ENCODE results near the gene TEX264. TPM values are rescaled to one million over a fixed set of nuclear protein-coding genes. Genes with fewer than 3 reads are reported as not detected.

The TEX264 gene
- total and polyA plus RNA-seq, 2 experiments from 2014 or later: 10.0 to 13.3 TPM

DNA sequence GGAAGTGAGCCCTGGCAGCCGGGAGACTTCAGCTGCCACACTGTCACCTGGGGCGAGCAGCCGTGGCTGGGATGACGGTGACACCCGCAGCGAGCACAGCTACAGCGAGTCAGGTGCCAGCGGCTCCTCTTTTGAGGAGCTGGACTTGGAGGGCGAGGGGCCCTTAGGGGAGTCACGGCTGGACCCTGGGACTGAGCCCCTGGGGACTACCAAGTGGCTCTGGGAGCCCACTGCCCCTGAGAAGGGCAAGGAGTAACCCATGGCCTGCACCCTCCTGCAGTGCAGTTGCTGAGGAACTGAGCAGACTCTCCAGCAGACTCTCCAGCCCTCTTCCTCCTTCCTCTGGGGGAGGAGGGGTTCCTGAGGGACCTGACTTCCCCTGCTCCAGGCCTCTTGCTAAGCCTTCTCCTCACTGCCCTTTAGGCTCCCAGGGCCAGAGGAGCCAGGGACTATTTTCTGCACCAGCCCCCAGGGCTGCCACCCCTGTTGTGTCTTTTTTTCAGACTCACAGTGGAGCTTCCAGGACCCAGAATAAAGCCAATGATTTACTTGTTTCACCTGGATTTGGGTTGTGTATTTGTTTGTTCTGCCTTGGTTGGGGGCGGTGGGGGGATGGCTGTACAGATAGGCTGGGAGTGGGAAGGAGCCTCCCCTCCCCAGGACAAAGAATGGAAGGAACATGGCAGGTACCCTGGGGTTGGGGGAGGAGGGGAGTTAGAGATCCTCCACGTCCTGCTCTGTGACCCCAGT is 32.9 kb downstream of the TEX264 start (continued):
- TF ChIP-seq, protein P1, sequence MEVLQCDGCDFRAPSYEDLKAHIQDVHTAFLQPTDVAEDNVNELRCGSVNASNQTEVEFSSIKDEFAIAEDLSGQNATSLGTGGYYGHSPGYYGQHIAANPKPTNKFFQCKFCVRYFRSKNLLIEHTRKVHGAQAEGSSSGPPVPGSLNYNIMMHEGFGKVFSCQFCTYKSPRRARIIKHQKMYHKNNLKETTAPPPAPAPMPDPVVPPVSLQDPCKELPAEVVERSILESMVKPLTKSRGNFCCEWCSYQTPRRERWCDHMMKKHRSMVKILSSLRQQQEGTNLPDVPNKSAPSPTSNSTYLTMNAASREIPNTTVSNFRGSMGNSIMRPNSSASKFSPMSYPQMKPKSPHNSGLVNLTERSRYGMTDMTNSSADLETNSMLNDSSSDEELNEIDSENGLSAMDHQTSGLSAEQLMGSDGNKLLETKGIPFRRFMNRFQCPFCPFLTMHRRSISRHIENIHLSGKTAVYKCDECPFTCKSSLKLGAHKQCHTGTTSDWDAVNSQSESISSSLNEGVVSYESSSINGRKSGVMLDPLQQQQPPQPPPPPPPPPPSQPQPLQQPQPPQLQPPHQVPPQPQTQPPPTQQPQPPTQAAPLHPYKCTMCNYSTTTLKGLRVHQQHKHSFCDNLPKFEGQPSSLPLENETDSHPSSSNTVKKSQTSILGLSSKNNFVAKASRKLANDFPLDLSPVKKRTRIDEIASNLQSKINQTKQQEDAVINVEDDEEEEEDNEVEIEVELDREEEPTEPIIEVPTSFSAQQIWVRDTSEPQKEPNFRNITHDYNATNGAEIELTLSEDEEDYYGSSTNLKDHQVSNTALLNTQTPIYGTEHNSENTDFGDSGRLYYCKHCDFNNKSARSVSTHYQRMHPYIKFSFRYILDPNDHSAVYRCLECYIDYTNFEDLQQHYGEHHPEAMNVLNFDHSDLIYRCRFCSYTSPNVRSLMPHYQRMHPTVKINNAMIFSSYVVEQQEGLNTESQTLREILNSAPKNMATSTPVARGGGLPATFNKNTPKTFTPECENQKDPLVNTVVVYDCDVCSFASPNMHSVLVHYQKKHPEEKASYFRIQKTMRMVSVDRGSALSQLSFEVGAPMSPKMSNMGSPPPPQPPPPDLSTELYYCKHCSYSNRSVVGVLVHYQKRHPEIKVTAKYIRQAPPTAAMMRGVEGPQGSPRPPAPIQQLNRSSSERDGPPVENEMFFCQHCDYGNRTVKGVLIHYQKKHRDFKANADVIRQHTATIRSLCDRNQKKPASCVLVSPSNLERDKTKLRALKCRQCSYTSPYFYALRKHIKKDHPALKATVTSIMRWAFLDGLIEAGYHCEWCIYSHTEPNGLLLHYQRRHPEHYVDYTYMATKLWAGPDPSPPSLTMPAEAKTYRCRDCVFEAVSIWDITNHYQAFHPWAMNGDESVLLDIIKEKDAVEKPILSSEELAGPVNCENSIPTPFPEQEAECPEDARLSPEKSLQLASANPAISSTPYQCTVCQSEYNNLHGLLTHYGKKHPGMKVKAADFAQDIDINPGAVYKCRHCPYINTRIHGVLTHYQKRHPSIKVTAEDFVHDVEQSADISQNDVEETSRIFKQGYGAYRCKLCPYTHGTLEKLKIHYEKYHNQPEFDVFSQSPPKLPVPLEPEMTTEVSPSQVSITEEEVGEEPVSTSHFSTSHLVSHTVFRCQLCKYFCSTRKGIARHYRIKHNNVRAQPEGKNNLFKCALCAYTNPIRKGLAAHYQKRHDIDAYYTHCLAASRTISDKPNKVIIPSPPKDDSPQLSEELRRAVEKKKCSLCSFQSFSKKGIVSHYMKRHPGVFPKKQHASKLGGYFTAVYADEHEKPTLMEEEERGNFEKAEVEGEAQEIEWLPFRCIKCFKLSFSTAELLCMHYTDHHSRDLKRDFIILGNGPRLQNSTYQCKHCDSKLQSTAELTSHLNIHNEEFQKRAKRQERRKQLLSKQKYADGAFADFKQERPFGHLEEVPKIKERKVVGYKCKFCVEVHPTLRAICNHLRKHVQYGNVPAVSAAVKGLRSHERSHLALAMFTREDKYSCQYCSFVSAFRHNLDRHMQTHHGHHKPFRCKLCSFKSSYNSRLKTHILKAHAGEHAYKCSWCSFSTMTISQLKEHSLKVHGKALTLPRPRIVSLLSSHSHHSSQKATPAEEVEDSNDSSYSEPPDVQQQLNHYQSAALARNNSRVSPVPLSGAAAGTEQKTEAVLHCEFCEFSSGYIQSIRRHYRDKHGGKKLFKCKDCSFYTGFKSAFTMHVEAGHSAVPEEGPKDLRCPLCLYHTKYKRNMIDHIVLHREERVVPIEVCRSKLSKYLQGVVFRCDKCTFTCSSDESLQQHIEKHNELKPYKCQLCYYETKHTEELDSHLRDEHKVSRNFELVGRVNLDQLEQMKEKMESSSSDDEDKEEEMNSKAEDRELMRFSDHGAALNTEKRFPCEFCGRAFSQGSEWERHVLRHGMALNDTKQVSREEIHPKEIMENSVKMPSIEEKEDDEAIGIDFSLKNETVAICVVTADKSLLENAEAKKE (CRISPR knock-in tag; IDR thresholded peaks at IDR 0.05): no peak
- TF ChIP-seq STAT1 (IDR thresholded peaks at IDR 0.05; ENCODE audit: unreplicated experiment) (no peak), EZH2phosphoT487 (IDR thresholded peaks at IDR 0.05; ENCODE audit: unreplicated experiment) (no peak)

DNA sequence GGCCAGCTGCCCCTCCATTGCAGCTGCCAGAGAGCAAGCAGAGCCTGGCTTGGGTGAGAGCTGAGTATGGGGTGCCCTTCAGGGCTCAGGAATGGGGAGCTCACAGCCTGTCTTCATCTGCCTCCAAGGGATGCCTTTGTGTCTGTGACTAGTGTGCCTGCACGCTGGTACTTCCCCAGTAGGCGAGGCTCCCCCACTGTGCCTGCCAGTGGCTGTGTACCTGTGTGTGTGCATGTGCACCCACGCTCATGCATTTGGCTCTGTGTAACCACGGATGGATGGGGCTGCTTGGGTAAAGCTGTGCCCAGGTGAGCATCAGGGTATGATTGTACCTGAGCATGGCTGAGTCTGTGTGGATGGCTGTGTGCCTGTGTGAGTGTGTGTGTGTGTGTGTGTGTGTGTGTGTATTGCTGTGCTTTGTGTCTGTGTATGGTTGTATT is 33.5 kb downstream of the TEX264 start:
- Mint-ChIP-seq H3K27me3 (ENCODE audit: insufficient read depth, low read depth, poor library complexity) (peaks cover 27% of the 10 kb centered on the region), H3K36me3 (ENCODE audit: low read depth) (no peaks in the 10 kb centered on the region; the same call in 2 of the 3 replicates), H3K4me3 (no peak overlapping the region; the same call in 2 of the 3 replicates), H3K27ac (no peak overlapping the region), H3K4me1 (peaks cover 39% of the 10 kb centered on the region), H3K9me3 (no peaks in the 10 kb centered on the region; the same call in 2 of the 3 replicates)
- Histone ChIP-seq H2AFZ (no peak overlapping the region), H3K9me2 (ENCODE audit: insufficient read depth) (no peaks in the 10 kb centered on the region), H3K27me3 (ENCODE audit: insufficient read depth) (peaks cover 22% of the 10 kb centered on the region), H3K4me1 (ENCODE audit: insufficient read depth) (peaks cover 21% of the 10 kb centered on the region), H3K4me2 (no peak overlapping the region), H3K79me2 (replicated peaks; ENCODE audit: insufficient read depth) (no peaks in the 10 kb centered on the region), H3F3A (replicated peaks; ENCODE audit: low read depth) (peaks cover 6% of the 10 kb centered on the region; the same call in 1 of the 2 replicates), H3K4me3 (no peak overlapping the region), H4K20me1 (replicated peaks; ENCODE audit: insufficient read depth) (no peaks in the 10 kb centered on the region; the same call in 1 of the 2 replicates), H3K36me3 (ENCODE audit: insufficient read depth) (no peaks in the 10 kb centered on the region), H3K27ac (ENCODE audit: low read depth) (no peak overlapping the region)
- ATAC-seq: no peak
- no peak for TF ChIP-seq ZNF114 (CRISPR knock-in tag; IDR thresholded peaks at IDR 0.05)
- TF ChIP-seq STAT1 (IDR thresholded peaks at IDR 0.05; ENCODE audit: unreplicated experiment): no peak
- TF ChIP-seq POLR2AphosphoS5 (IDR thresholded peaks at IDR 0.05; ENCODE audit: low read depth): no peak
- no peak for DNase-seq (ENCODE audit: low spot score)

Data from GM23338 (cell line).